HG03139 (cell line): ENCODE measurements around the gene SLC66A3.

Experiments
- ATAC-seq: cut with Tn5 transposase; IDR thresholded peaks from one replicate; pipeline ENCODE4 v1.9.1; 2021; ENCODE audit not compliant: unreplicated experiment

The SLC66A3 gene

DNA sequence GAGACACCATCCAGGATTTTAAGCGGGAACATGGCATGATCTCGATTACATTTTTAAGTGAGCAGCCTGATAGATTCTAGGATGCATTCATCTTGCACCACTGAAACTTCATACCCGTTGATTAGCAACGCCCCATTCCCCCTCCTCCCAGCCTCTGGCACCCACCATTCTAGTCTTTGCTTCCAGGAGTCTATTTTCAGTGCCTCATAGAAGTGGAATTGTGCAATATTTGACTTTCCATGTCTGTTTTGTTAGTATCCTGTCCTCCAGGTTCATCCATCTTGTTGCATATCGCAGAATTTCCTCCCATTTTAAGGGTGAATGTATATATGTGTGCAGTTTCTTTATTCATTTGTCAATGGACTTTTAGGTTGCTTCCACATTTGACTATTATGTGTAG is 20.9 kb upstream of the SLC66A3 start:
- ATAC-seq, result no peak

DNA sequence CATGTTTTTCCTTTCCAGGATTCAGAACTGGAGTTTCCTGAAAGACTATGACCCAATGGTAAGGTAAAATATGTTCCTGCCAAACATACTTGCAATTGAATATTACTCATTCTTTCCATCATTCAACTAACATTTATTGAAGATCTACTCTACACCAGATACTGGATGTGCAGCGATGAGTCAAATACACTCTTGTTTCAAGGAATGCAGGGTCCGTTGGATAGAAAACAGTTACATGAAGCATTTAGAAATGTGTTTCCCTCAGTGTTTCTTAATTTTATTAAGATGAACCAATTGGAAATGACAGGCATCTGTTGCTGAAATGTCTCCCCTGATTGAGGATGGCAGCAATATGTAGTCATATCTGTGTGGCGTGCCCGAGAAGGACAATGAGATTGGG is 14.8 kb upstream of the SLC66A3 start:
- ATAC-seq, result no peak

DNA sequence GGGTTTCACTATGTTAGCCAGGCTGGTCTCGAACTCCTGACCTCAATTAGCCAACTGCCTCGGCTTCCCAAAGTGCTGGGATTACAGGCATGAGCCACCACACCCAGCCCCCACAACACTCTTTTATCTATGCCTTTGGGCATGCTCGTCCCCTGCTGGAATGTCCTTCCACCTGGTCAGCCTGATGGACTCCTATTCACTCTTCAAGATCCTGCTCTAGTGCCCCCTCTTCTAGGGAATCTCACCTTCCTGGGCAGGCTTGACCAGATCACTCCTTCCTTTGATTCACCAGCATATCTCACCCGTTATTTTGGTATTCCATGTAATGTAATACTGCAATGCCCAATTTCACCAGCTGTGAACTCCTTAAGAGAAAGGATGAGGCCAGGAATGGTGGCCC is 13.9 kb upstream of the SLC66A3 start:
- no peak for ATAC-seq

DNA sequence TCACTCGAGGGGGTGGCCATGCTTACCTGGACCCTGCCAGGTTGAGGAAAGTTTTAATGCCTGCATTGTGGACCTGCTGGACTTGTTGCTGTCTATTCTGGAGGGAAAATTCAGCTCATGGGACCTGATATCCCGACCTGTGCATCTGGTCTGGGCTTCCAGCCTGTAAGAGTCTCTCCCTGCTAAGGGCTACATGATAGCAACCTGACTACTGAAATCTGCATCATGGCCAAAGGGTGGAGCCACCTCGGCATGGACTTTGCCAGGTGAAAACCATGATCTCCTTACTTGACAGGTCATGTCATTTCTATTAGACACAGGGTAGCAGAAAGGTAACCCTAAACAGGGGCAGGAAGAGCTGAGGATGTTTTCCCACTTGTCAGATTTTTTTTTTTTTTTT is 12.9 kb upstream of the SLC66A3 start:
- no peak for ATAC-seq

DNA sequence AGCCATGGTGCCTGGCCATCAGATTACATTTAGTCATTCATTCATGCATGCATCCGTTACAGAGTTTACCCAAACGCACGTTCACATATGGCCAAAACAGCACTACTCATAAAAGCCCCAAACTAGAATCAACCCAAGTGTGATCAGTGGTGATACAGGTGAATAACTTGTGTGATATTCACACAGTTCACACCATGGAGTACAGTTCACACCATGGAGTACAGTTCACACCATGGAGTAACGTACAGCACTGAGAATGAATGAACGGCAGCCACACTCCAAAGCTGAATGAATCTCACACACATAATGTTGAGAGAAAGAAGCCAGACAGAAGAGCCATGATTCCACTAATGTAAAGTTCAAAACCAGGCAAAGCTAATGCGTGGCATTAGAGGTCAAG is 12.3 kb upstream of the SLC66A3 start:
- ATAC-seq, result no peak

DNA sequence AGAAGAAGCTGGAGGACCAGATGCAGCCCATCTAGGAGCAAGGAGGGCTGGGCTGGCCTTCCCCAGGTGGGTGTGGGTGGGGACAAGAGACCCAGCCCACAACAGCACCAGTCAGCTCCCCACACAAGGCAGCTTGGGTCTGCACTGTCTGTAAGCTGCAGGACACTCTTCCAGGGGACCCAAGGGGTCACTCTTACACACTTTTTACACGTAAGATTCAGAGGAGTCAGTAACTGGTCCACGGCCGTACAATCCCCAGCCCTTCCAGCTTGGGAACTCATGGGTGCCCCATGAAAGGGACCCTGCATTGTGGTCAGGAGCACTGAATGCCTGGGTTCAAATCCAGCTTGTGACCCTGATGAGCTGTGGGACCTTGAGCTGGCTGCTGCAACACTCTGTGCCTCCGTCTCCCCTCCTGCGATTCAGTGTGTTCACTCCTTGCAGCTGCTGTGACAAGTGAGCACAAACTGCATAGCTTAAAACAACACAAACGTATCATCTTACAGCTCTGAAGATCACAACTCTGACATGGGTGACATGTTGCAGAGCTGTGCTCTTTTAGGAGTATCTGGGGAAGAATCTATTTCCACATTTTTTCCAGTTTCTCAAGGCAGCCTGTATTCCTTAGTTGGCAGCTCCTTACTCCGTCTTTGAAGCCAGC is 11.1 kb upstream of the SLC66A3 start:
- ATAC-seq, result no peak

DNA sequence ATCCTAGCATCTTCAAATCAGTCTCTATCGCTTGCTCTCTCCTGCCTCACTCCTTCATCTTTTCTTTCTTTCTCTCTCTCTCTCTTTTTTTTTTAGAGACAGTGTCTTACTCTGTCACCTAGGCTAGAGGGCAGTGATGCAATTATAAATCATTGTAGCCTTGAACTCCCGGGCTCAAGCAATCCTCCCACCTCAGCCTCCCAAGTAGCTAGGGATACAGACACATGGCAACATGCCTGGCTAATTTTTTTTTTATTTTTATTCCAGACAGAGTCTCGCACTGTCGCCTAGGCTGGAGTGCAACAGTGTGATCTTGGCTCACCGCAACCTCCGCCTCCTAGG is 10.6 kb upstream of the SLC66A3 start:
- no peak for ATAC-seq

DNA sequence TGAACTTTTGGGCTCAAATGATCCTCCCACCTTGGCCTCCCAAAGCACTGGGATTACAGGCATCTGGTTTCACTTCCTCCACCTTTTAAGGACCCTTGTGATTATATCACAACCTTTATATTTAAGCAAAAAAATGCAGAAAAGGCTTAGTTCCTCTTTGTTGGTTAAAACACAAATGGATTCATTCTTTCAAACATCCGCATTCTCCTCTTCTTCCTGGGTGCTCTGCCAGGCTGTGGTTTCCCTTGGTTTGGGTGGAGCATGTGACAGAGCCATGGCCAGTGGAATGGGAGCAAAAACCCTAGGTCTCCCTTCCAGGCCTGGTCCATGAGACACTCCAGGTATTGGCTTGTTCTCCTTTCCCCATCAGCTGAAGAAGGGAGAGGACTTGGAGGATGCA is 9.9 kb upstream of the SLC66A3 start:
- no peak for ATAC-seq

DNA sequence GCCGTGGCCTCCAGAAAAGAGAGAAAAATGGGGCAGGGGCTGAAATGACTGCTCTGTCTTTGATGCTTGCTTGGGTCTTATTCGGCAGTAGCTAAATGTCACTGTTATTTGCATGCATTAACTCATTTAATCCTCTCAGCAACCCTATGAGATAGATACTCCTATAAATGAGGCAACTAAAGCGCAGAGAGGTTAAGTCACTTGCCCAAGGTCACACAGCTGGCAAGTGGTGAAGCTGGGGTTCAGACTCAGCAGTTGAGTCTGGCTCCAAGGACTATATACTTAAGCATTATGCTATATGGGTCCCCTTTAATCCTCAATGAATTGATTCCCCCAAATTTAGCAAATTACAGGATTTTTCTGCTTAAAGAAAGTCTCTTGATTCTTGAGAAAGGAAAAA is 9.2 kb upstream of the SLC66A3 start:
- ATAC-seq, result no peak

DNA sequence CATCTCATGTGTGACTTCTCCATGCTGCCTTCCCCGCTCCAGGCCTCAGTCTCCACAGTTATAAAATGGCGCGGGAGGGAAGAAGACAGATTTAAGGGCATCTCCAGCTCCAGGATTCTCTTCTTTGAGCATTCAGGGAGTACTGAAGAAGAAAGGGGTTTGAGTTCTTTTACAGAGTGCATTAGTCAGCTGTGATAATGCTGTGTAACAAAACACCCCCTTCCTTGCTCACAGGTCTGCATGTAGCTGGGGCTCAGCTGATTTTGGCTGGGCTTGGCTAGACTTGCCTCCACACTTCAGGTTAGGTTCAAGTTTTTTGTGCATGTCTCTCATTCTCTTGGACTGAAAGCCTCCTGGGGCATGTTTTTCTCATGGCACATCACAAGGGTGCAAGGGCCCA is 8.0 kb upstream of the SLC66A3 start:
- ATAC-seq, result no peak

DNA sequence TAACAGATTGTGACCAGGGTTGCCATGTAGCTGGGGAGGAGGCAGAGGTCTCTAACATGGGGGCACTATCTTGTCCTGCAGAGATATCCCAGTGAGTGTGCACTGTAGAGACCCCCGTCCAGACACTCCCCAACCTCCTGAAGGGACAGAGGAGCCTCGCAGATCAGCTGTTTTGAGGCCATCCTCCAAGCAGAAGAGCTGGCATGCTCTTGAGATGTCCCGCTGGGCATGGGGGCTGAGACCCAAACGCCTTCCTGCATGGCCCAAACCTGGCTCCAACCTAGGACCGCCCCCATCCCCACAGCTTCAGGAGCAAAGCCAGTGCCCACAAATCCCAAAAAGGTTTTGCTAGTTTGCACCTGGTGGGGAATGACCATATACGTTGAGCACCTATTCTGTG is 2.7 kb upstream of the SLC66A3 start:
- no peak for ATAC-seq

DNA sequence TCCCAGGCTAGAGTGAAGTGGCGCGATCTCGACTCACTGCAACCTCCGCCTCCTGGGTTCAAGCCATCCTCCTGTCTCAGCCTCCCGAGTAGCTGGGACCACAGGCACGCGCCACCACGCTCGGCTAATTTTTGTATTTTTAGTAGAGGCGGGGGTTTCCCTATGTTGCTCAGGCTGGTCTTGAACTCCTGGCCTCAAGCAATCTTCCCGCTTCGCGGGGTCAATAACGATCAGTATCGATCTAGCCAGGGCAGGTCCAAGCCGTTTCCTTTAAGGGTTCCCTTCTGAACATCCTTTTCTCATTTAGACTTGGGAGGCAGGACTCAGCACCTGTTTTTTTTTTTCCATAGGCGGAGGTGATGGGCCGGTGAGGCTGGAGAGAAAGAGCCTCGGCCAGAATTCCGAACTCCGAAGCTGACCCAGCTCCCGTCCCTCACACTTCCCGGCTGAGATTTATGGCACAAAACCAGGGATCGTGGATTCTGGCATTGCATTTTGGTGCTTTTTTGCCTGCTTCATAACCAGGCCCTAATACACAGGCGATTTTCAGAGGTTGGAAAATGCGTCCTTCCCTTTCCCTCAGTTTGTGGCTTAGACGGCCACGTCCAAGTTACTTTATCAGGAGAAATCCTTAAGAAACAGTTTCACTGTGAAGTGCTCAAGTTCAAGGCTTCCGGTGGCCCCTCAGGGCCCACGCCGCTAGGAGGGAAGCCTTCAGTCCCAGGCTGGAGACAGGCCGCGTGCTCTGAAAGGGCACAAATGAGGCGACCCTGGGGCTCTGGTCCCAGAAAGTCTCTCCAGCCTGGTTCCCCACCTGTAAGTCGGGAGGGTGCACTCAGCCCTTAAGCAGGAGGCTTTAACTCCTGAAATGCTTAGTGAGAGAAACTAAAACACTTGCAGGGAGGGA is 998 bp upstream of the SLC66A3 start:
- ATAC-seq, result peak; percentile 20

DNA sequence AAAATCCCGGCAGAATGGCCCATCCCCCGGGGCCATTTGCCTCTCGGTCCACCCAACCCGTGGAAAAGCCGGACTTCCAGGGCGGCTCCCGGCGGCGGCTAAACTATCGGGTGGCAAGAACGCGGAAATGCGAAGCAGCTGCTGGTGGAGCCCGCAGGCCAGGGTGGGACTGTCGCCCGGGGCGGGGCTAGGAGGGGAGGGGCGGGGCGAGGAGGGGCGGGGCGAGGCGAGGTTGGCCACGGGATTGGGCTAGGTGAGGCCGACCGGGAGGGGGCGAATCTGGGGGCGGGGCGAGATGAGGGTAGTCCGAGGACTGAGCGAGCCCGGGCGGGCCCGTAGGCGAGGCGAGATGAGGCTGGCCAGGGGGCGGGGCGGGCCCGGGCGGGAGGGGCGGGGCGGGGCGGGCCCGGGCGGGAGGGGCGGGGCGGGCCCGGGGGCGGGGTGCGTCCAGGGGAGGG is 315 bp upstream of the SLC66A3 start:
- peak; percentile 60 for ATAC-seq

DNA sequence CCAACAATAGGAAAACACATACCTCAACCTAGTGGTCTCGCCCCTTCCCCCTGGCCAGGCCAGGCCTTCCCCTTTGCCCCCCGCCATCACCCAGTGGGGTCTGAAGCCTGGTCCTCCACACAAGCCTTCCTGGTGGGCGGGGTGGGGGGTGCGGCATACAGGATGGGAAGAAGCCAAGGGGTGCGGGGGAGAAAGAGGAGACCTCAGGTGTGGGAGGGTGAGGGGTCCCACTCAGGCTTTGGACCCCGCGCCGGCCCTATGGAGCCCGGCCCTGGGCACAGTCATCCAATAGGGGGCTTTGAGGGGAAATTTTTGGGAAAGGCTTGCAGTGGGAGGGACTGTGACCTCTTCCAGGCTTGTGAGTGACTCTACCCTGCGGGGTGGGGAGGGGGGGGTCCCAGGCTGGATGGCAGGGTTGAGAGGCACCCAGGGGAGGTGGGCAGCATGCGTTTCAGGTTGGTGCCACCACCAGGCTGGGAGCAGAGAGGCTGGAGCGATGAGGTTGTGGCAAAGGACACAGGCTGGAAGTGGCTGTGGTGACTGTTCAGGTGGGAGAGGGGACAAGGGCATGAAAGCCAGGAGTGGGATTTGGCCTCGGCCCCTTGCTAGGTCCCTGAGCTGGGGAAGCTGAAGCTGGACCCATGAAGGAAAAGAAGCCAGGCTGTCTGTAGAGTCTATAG is 1.3 kb downstream of the SLC66A3 start:
- ATAC-seq, result no peak

DNA sequence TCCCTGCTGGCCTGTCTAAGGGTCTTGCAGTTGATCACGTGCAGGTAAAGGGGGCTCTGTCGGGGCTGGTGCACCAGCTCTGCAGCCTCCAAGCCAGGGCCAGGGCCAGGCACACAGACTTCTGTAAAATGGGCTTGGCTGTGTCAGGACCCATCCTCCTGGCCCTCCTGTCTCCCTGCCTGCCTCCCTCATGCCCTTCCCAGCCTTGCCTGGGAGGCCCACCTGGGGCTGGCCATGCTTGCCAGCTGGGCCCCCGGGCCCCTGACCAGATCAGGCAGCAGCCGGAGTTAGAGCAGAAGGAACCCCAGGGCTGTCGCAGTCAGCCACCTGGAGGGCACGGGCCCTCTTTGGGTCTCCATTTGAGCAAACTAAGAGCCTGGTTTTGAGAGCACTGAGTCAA is 2.0 kb downstream of the SLC66A3 start:
- ATAC-seq, result no peak

DNA sequence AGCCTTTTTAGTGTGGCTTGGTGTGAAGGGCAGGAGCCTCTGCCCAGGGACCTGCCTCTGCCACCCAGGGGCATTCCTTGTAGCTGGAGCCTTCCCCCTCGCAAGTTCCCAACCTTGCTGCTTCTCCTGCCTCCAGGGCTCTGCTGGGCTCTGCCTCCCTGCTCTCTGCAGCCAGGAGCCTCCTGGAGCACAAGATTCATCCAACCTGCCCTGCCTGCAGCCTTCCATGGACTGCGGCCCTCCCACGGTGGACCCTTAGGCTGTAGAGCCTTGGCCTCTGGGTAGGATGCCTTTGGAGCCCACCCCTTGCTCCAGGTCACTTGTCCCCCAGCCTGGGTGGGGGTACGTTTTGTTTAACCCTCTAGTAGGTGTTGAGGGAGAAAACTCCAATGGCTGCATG is 2.5 kb downstream of the SLC66A3 start:
- no peak for ATAC-seq

DNA sequence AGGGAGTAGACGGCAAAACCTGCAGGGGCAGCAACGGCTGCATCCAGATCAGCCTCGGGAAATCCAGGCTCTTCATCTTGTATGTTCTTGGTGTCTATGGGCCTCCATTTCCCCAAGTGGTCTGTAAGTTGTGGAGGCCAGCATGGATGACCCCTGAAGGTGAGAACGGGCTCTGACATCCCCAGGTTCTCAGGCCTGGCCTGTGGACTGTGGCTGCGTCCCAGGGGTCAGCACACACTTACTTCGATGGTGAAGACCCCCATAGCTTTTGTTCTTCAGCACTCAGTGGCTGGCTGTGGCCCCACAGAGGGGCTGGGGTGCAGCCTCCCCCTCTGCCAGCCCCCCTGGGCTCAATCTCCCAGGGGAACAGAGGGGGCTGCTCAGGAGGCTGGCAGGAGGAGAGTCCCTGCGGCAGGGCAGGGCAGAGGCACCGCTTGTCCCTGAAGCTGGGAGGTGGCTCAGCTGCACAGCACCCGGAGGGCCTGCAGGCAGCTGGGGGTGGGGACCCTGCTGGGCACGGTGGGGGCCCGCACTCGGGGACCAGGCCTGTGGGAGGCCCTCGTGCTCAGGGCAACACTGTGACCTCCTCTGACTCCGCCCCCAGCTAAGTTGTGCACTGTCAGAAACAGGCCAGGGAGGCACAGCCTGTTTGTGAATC is 3.8 kb downstream of the SLC66A3 start:
- no peak for ATAC-seq

DNA sequence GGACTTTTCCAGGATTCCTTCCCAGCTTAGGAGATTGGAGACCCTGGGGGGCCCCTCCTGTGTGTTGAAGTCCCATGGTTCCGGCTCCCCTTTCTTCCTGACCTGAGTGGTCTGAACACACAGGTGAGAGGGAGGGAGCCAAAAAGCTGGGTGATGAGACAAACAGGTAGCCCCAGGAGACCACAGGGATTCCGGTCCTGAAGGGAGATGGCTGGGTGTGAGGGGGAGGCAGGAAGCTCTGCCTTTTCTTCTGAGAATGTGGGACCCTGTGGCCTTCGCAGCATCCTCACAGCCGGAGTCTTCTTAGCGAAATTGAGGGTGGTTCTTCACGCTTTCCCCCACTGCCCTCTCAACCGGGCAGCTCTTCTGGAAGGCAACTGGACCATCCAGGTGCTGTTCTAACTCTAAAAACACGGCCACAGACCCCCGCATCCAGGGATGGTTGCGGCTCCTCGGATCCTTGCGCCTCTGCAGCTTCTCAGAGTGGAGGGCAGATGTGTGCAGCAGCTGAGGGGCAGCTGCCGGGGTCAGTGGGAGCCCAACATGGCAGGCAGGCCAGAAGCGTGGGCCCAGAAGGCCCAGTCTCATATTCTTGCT is 4.4 kb downstream of the SLC66A3 start:
- no peak for ATAC-seq

DNA sequence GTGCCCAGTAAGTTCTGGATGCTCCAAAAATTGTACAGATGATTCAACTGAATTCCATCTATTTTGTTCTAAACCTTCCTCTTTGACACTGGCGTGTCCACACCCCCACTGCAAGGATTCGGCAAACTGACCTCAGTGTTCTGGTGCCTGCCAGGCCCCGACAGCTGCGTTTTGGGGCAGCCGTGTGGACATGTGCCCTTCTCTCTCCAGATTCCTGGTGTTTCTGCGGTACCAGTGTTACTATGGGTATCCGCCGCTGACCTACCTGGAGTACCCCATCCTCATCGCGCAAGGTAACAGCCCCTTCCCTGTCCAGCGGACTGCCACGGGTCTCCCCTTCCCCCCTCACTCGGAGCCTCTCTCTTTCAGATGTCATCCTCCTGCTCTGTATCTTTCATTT is 5.0 kb downstream of the SLC66A3 start:
- ATAC-seq, result no peak

DNA sequence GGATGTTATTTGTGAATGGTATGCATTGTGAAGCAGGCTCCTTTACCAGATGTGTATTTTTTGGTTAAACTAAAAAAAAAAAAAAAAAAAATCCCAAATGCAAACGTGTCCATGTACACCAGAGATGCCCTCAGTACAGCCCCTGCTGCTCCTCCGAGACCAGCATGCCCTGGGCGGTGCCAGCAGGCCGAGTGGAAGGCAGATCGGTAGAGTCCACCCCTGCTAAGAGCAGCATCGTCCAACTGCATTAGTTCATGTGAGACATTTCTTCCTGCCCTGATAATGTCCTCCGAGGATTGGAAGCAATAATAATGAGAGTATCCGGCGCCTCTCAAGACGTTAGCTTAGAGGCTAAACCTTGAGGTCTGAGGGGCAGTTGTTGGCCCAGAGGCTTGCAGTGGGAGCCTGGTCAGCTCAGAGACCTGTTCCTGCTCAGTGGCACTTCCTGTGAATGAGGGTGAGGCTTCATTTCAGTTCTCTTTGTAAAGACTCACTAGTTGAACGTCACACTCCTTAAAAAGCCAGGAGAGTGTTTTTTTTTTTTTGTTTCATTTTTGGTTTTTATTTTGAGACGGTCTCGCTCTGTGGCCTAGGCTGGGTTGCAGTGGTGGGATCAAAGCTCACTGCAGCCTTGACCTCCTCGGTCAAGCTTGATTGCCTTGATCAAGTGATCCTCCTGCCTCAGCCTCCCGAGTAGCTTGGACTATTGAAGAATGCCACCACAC is 5.6 kb downstream of the SLC66A3 start:
- peak; percentile 64 for ATAC-seq
